PC-3 (cell line): ENCODE data around the gene ABLIM1. TPM values are rescaled to one million over a fixed set of nuclear protein-coding genes. Genes with fewer than 3 reads are reported as not detected.

ENCODE experiments used
- ATAC-seq: fragments of 200-7000 bp; cut with Tn5 transposase; 2 replicates; pipeline ENCODE4 v1.9.1; 2020; ENCODE audit warnings: mild to moderate bottlenecking, moderate library complexity
- BruUV-seq: library from RNA; stranded (reverse); fragments of 400-500 nt; replicated peaks from 2 replicates; lab custom pipeline; 2021; lab: Mats Ljungman, UMichigan
- CTCF ChIA-PET: fragments of 300-600 bp; sonication (Branson Sonifier 250); formaldehyde crosslinking; loops from one replicate; lab custom pipeline; 2022; ENCODE audit warnings: antibody characterized with exemption; lab: Charles Lee
- POLR2A ChIA-PET: fragments of 300-600 bp; sonication (Branson Sonifier 250); formaldehyde crosslinking; loops from one replicate; lab custom pipeline; 2022; ENCODE audit warnings: antibody characterized with exemption; ENCODE audit not compliant: unreplicated experiment; lab: Charles Lee
- DNase-seq: peaks from one replicate; pipeline ENCODE4 v3.0.0-alpha.2; 2015
- H2AFZ ChIP-seq: fragments of 300-600 bp; sonication (generic); 2 replicates; pipeline ENCODE4 v1.6.0; 2016; ENCODE audit warnings: antibody characterized with exemption, low read length
- H3F3A ChIP-seq: fragments of 300-600 bp; sonication (generic); one replicate; pipeline ENCODE4 v1.6.0; 2017; ENCODE audit warnings: antibody characterized with exemption, low read length, control low read depth, mild to moderate bottlenecking; ENCODE audit not compliant: unreplicated experiment
- H3K27ac ChIP-seq: fragments of 300-600 bp; sonication (generic); 2 replicates; pipeline ENCODE4 v1.5.1; 2016; ENCODE audit warnings: mild to moderate bottlenecking, low read length
- H3K27me3 ChIP-seq: fragments of 300-600 bp; sonication (generic); 2 replicates; pipeline ENCODE4 v1.6.1; 2016; ENCODE audit warnings: low read length, mixed read lengths
- H3K36me3 ChIP-seq: fragments of 300-600 bp; sonication (generic); 2 replicates; pipeline ENCODE4 v1.6.1; 2016; ENCODE audit warnings: low read depth, mixed run types, low read length, mixed read lengths
- H3K4me1 ChIP-seq: fragments of 300-600 bp; sonication (generic); 2 replicates; pipeline ENCODE4 v1.5.1; 2016; ENCODE audit warnings: low read length; ENCODE audit not compliant: insufficient read depth
- H3K4me2 ChIP-seq: fragments of 300-600 bp; sonication (generic); 2 replicates; pipeline ENCODE4 v1.6.0; 2016; ENCODE audit warnings: low read length
- H3K4me3 ChIP-seq: fragments of 300-600 bp; sonication (generic); 2 replicates; pipeline ENCODE4 v1.5.1; 2016; ENCODE audit warnings: mild to moderate bottlenecking, low read length, mixed read lengths
- H3K79me2 ChIP-seq: fragments of 300-600 bp; sonication (generic); 2 replicates; pipeline ENCODE4 v1.6.1; 2017; ENCODE audit warnings: low read length, mixed read lengths
- H3K9ac ChIP-seq: fragments of 300-600 bp; sonication (generic); 2 replicates; pipeline ENCODE4 v1.6.0; 2016; ENCODE audit warnings: mild to moderate bottlenecking, low read length
- H3K9me2 ChIP-seq: fragments of 300-600 bp; sonication (generic); replicated peaks from 2 replicates; pipeline ENCODE4 v1.6.1; 2016; ENCODE audit warnings: mixed run types, low read length, mixed read lengths
- H3K9me3 ChIP-seq: fragments of 300-600 bp; sonication (generic); 2 replicates; pipeline ENCODE4 v1.6.1; 2016; ENCODE audit warnings: low read length, mixed read lengths
- H4K20me1 ChIP-seq: fragments of 300-600 bp; sonication (generic); 2 replicates; pipeline ENCODE4 v1.6.1; 2016; ENCODE audit warnings: low read length, mixed read lengths
- EZH2 ChIP-seq: fragments of 300-600 bp; sonication (generic); IDR thresholded peaks from one replicate; pipeline ENCODE4 v1.6.1; 2017; ENCODE audit warnings: antibody characterized with exemption, mild to moderate bottlenecking, low read length; ENCODE audit not compliant: unreplicated experiment
- EZH2phosphoT487 ChIP-seq: fragments of 300-600 bp; sonication (generic); IDR thresholded peaks from 2 replicates; pipeline ENCODE4 v1.6.1; 2018; ENCODE audit warnings: mild to moderate bottlenecking, antibody characterized with exemption, low read length, borderline replicate concordance
- intact Hi-C: fragments of 100-400 bp; cut with micrococcal nuclease; formaldehyde crosslinking; loops from 2 replicates; pipeline ENCODE4 v1.9.0; 2023
- total RNA-seq: library from RNA; depleted of rRNA; stranded (reverse); fragments of >200 nt; gene quantifications from 2 replicates; pipeline ENCODE4 v1.2.3, GENCODE V29; 2014
- TF ChIP-seq, protein P1 (sequence below): fragments of 300-600 bp; sonication (generic); conservative IDR thresholded peaks from 2 replicates; pipeline ENCODE4 v1.5.1; 2017; ENCODE audit warnings: antibody characterized with exemption, low read depth, mild to moderate bottlenecking, low read length

Gene ABLIM1
- total RNA-seq, 1 experiment from 2014 or later: 12.3 TPM

DNA sequence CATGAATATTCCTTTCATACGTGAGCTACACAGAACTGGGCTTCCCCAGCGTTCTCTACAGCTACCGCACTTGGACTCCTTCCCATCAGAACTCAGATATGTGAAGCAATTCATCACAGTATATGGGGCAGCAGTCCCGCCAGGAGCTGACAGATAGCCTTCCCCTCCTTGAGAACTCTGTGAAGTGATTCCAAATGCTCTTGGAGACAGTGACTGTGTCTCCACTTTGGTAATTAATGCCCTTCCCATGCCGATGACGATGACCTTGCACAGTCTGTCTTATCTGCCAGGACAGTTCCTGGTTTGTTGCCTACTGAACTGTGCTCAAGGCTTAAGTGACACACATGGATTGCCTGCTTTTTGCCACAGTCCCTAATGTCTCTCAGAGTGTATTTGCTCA, 178.8 kb downstream of the ABLIM1 start:
- no peaks in the 10 kb centered on the region for H3K79me2 ChIP-seq
- H3F3A ChIP-seq: no peaks in the 10 kb centered on the region
- no peaks in the 10 kb centered on the region for H4K20me1 ChIP-seq
- POLR2A ChIA-PET: no interaction called here
- no peak overlapping the region for H3K4me3 ChIP-seq
- H3K9me3 ChIP-seq: no peaks in the 10 kb centered on the region
- intact Hi-C loops: no loop called here
- no TSS peak for BruUV-seq
- no peaks in the 10 kb centered on the region for H3K36me3 ChIP-seq
- no peak for ATAC-seq
- CTCF ChIA-PET: no interaction called here
- no peak overlapping the region for H3K9ac ChIP-seq
- no peaks in the 10 kb centered on the region for H3K4me1 ChIP-seq
- H3K27ac ChIP-seq: no peak overlapping the region
- no peaks in the 10 kb centered on the region for H3K27me3 ChIP-seq
- TF ChIP-seq EZH2 (no peak), EZH2phosphoT487 (no peak)
- TF ChIP-seq, protein P1, sequence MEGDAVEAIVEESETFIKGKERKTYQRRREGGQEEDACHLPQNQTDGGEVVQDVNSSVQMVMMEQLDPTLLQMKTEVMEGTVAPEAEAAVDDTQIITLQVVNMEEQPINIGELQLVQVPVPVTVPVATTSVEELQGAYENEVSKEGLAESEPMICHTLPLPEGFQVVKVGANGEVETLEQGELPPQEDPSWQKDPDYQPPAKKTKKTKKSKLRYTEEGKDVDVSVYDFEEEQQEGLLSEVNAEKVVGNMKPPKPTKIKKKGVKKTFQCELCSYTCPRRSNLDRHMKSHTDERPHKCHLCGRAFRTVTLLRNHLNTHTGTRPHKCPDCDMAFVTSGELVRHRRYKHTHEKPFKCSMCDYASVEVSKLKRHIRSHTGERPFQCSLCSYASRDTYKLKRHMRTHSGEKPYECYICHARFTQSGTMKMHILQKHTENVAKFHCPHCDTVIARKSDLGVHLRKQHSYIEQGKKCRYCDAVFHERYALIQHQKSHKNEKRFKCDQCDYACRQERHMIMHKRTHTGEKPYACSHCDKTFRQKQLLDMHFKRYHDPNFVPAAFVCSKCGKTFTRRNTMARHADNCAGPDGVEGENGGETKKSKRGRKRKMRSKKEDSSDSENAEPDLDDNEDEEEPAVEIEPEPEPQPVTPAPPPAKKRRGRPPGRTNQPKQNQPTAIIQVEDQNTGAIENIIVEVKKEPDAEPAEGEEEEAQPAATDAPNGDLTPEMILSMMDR: no peak
- no peak for DNase-seq
- H3K4me2 ChIP-seq: no peak overlapping the region
- H2AFZ ChIP-seq: no peak overlapping the region
- H3K9me2 ChIP-seq: no peaks in the 10 kb centered on the region

DNA sequence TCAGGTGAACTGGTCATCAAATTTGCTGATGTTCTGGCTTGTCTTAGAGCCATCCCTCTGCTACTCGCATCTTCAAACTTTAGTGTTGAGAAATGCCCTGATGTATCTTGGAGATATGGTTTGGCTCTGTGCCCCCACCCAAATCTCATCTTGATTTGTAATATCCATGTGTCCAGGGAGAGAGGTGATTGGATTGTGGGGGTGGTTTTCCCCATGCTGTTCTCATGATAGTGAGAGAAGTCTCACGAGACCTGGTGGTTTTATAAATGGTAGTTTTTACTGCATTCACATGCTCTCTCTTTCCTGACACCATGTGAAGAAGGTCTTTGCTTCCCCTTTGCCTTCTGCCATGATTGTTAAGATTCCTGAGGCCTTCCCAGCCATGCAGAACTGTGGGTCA, 179.8 kb downstream of the ABLIM1 start:
- POLR2A ChIA-PET: no interaction called here
- H3F3A ChIP-seq: no peaks in the 10 kb centered on the region
- H3K9me3 ChIP-seq: no peaks in the 10 kb centered on the region
- intact Hi-C loops: no loop called here
- H4K20me1 ChIP-seq: no peaks in the 10 kb centered on the region
- H3K4me3 ChIP-seq: no peak overlapping the region
- BruUV-seq: no TSS peak
- no peaks in the 10 kb centered on the region for H3K27me3 ChIP-seq
- H3K4me2 ChIP-seq: no peak overlapping the region
- CTCF ChIA-PET: no interaction called here
- no peaks in the 10 kb centered on the region for H3K4me1 ChIP-seq
- H3K9me2 ChIP-seq: no peaks in the 10 kb centered on the region
- no peak for ATAC-seq
- H3K79me2 ChIP-seq: no peaks in the 10 kb centered on the region
- H3K9ac ChIP-seq: no peak overlapping the region
- DNase-seq: no peak
- TF ChIP-seq EZH2phosphoT487: no peak
- TF ChIP-seq, protein P1: no peak
- no peak for TF ChIP-seq EZH2
- H3K36me3 ChIP-seq: no peaks in the 10 kb centered on the region
- H3K27ac ChIP-seq: no peak overlapping the region
- no peak overlapping the region for H2AFZ ChIP-seq

DNA sequence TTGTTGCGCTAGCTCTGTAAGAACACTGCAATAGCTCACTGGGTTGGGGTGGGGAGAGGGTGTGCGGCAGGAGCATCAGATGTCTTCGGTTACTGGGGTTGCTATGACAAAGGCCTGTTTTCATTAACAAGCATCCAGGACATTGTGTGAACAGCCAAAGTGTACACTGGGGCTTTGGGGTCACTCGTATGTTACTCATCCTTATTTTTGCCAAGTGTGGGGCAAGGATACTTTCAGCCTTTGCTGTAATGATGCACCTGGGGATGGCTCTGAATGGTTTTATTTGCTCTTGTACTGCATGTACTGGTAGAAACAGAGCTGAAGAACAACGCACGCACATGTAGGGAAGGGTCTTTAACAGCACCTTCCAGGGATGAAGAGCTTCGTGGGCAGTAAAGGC, 180.8 kb downstream of the ABLIM1 start:
- ATAC-seq (no peak), DNase-seq (no peak)
- intact Hi-C loops: no loop called here
- Histone ChIP-seq H3K9ac (no peak overlapping the region), H3K27ac (no peak overlapping the region), H3K79me2 (no peaks in the 10 kb centered on the region), H2AFZ (no peak overlapping the region), H4K20me1 (no peaks in the 10 kb centered on the region), H3F3A (no peaks in the 10 kb centered on the region), H3K4me1 (peaks cover 4% of the 10 kb centered on the region), H3K9me2 (no peaks in the 10 kb centered on the region), H3K4me2 (no peak overlapping the region), H3K4me3 (no peak overlapping the region), H3K36me3 (no peaks in the 10 kb centered on the region), H3K9me3 (no peaks in the 10 kb centered on the region), H3K27me3 (no peaks in the 10 kb centered on the region)
- BruUV-seq: no TSS peak
- CTCF ChIA-PET: no interaction called here
- TF ChIP-seq, protein P1: no peak
- POLR2A ChIA-PET: no interaction called here
